Esophagus squamous epithelium (tissue), 4 donors: Measurements from ENCODE around the gene SCAF1.

ENCODE experiments used
- CTCF ChIP-seq, 6 experiments: fragments of 450-650 bp in 4 of 6; fragments of 200-600 bp in 2 of 6; sonication (generic) in 2 of 6; IDR thresholded peaks; one replicate each; pipeline ENCODE4 v1.5.1; 2016 to 2019; ENCODE audit warnings: antibody characterized with exemption in 6 of 6, mild to moderate bottlenecking in 4 of 6, moderate library complexity in 4 of 6
- POLR2A ChIP-seq, 4 donors: fragments of 450-650 bp; IDR thresholded peaks; one replicate each; pipeline ENCODE4 v1.6.1; 2017; ENCODE audit warnings: antibody characterized with exemption in 4 of 4, mild to moderate bottlenecking in 4 of 4, moderate library complexity in 3 of 4

- TF ChIP-seq CTCF (IDR thresholded peaks at IDR 0.05) (no peak), POLR2A (IDR thresholded peaks at IDR 0.05) (no peak)
These were observed 63.9 kb downstream of the SCAF1 start for GRCh38 chr19:49705919-49706318.
